Hematopoietic multipotent progenitor cell treated with erythropoietin and hydrocortisone succinate and interleukin-3 and kit ligand, for 17 days (in vitro differentiated cells): ENCODE data around the gene KRT23.
"Not testable (repeated sequence)": the region's sequence is repeated elsewhere in the genome, so short reads cannot be mapped to it uniquely, and the experiment has no call there.

ENCODE experiments used
- DNase-seq: peaks from one replicate; pipeline ENCODE4 v3.0.0-alpha.2; 2015; ENCODE audit warnings: low spot score

Gene KRT23

DNA sequence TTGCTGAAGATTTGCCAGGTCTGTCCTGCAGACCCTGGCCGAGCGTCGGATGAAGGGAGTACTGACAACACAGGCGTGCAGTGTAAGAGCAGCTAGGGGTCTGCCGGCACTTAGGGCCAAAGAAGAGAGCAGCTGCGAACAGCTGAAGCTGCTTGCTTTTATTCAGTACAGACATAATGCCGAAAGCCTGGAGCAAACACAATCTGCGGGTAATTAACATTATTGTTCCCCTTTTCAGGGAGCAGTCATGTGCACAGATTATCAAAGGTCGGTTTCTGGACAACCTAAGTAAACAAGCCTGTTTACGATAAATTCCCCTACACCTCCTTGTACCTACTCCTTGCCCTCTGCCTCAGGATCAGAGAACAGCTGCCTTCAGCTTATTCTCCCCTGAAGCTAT is 12.0 kb upstream of the KRT23 start:
- no peak for DNase-seq

DNA sequence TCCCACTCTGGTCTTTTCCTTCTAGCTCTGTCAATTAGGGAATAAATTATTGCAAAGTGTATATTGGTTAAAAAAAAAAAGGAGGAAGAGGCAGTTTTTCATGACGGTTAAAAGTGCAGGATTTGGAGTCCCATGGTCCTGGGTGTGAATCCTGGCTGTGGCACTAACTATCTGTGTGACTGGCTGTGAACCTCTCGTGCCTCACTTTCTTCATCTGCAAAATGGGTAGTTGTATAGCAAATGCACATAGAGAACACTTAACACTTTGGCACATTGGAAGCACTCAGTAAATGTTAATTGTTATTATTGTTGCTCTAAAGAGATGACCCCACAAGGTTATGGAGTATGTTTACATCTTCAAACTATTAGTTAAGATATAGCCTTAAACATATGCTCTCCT is 10.5 kb upstream of the KRT23 start:
- no peak for DNase-seq

DNA sequence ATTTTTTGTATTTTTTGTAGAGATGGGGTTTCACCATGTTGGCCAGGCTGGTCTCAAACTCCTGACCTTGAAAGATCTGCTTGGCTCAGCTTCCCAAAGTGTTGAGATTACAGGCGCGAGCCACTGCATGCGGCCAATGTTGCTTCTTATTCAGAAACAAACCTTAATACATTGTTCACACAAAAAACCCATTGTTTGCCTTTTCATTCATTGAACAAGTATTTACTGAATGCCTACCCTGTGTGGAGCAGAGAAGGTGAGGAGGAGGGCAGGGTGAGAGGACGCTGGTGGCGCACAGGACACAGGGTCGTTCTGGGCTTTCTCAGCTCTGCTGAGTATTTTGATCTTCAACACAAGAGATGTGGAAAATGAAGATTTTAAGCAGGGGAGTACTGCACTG is 8.0 kb upstream of the KRT23 start:
- no peak for DNase-seq

DNA sequence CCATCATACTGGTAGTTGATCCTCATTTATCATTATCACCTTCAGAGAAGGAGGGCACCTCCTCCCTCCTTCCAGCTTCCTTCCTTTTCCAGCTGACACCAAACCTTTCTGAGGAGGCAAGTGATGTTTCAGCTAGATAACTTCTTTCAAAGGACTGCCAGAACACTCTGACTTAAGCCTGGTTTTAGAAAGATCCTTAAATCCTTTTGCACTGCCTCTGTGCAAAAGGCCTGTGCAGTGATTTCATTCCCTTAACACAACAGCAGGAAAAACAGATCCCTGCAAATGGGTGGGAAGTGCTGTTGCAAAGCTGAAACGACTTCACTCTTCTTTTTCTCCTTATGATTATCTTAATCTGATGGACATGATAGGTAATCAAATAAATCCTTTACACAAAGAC is 7.1 kb upstream of the KRT23 start:
- DNase-seq, result no peak

DNA sequence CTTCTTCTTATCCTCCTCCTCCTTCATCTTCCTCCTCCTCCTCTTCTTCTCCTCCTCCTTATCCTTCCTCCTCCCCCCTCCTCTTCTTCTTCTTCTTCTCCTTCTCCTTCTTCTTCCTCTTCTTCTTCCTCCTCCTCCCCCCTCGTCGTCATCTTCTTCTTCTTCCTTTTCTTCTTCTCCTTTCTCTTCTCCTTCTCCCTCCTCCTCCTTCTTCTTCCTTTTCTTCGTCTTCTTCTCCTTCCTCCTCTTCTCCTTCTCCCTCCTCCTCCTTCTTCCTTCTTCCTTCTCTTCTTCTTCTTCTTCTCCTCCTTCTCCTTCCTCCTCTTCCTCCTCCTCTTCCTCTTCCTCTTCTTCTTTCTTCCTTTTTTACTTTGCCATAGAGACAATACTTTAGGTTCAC is 5.1 kb upstream of the KRT23 start:
- no peak for DNase-seq

DNA sequence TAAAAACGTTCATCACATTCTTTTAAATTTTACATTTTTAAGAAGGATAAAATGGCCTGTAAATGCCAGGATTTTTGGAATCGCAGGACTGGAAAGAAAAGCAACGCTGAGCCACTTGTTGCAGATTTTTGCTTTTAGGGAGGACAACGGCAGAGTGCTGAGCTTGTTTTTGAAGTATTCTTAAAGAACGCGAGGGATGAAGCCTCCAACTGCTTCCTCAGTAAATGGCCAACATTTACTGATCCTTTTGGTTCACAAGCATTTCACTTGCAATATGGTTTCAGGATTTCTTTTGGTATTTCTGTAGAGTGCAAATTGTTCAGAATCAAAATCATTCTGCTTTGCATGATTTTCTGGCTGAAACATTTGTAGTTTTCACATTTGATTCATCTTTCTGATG is 2.8 kb upstream of the KRT23 start:
- no peak for DNase-seq

DNA sequence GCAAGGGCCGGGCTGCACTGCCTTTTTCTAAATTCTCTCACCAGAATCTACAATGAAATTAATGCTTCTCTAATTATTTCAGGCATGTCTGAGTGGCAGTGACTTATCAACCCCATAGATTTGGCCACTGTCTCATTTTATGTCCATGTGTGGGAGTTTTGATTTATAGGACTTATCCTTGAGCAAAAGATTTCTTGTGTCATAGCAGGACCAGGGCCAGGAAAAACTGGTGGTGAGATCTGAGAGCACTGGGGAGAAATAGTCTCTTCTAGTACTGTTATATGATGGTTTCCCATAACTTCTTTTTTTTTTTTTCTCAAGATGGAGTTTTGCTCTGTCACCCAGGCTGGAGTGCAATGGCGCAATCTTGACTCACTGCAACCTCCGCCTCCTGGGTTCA is 1.5 kb upstream of the KRT23 start:
- no peak for DNase-seq

DNA sequence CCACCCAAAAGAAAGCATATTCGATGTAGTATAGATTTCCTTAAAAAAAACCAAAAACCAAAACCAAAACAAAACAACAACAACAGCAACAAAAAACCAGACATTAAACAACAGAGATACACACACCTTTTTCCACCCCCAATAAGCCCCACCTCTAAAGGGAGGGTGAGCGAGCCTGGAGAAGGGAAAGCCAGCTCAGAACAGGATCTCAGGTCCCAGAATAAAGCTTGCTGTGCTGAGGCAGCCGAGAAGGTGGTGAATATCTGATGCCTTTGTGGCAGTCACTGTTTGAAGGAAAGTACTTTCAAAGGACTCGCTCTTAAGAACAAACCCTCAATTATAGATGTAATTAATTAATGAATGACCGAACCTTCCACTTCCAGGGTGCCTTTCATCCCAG is 470 bp downstream of the KRT23 start:
- DNase-seq, result no peak

DNA sequence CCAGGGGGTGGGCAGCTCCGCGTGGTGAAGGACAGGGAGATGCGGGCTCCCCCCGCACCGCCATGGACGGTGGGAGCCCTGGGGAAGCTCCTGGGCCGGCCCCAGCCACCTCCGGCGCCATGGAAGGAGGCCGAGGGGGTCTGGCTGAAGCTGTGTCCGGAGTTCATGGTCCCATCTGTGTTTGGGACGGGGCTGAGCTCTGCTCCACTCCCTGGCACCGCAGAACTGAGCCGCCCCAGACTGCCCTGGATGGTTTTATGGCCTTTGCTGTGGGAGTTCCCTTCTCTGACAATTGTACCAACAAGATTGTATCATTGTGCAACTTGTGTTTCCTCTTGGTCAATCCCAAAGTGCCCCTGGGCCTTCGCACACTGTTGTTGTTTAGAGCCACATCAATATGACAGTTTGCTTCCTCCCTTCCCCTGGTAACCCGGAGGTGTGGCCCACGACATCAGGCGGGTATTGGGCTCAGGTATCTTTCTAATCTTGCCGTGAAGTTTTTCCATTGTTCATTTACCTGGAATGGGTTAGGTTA is 942 bp downstream of the KRT23 start:
- no peak for DNase-seq

DNA sequence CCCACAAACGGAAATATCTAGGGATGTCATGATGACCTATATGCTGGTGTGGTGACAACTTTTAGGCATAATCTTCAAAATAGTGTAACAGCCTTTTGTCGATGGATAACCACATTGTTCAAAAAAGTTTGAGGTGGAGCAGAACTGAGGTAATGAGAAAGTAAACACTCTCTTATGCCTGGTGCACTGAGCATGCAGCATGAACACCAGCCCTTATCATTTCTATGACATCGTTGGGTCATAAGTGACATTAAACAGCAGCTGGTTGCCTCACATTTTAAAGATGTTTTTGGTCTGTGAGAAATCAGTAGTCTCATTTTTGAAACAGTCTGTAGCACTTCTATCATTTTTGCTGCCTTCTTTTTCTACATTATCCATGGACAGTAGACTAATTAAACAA is 1.8 kb downstream of the KRT23 start:
- DNase-seq, result no peak

DNA sequence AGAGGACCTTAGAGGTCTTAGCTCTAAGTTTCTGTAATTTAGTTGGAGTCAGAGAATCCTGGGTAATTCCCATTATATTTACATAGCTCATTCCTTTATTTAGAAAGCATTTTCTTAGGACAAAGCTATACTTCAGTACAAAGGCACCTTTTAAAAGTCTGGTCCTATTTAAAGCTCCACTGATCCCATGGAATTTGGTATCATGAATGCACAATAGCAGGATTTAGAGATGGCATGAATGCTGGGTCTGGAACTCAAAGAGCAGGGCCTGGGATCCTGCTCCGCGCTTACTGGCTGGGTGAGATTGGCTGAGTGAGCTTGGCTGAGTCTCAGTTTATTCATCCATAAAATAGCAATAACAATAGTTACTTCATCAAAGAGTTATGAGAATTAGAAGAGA is 4.8 kb downstream of the KRT23 start:
- no peak for DNase-seq

DNA sequence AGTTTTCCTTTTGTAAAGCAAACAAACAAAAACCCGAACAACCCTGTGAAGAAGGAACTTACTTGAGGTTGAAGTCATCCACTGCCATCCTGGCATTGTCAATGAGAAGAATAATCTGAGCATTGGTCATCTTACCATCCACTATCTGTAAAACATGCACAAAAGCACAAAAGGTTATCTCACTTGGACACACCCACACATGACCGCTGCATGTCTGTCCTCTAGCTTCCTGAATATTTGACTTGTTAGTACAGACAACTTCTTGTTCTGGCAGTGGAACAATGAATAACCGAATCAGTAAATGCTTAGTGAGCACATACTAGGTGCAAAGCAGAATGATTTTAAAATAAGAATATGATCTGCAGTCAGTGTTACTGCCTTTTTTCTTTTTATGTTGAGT is 6.1 kb downstream of the KRT23 start:
- DNase-seq, result no peak

DNA sequence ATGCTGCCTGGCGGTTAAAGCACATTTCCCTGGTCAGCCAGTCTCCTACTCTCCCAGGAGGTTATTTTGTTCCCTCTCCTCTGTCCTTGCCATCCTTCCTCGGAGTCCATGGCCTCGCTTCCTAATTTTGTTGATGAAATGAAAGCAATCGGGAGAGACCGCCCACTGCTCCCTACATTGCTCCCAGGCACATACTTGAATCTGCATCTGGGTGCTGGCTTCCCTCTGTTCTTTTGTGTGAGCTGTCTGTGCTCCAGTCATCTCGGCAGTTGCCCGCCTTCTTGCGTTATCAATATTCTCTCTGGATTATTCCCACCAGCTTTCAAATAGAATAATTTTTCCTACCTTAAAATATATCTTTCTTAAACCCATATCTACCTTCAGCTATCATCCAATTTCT is 11.1 kb downstream of the KRT23 start:
- DNase-seq, result no peak

DNA sequence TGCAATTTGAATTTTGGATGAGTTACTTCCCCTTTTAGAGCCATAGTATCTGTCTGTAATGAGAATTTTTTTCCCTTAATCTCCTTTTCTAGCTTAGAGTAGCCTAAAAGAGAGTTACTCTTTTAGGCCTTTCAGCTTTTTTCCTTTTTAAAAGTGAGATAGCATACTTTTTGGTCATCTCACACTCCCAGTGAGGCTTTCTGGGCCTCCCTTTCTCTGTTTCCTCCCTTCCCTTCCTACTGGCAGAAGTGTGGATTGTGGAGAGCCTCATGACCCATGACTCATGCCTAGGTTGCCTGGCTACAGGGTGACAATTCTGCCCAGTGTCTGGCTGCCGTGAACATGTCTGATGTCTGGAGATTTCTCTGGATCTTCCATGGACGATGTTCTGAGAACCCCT is 15.2 kb downstream of the KRT23 start:
- DNase-seq, result no peak

DNA sequence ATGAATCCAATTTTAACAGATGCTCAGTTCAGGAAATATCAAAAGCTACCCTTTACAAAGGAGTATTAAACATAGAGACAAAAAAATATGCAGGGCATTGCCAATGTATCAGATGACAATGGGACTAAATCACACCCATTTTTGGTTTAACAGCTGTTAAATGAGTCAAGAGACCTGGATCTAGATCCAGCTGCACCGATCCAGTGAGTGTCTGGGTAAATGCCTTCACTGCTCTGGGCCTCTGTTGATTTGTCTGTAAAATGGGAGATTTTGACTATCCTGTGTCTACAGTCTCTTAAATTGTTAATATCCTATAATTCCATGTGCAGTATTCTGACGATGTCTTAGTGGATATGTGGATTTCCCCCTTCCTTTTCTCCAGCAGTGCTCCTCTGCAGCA is 16.4 kb downstream of the KRT23 start:
- DNase-seq, result no peak

DNA sequence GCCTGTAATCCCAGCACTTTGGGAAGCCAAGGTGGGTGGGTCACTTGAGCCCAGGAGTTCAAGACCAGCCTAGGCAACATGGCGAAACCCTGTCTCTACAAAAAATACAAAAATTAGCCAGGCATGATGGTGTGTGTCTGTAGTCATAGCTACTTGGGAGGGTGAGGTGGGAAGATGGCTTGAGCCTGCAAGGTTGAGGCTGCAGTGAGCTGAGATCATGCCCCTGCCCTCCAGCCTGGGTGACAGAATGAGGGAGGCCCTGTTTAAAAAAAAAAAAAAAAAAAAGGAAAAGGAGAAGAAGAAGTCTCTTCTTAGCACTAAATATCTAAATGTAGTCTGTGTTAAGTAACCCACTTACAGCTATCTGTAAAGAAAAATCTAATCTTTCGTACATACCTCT is 20.3 kb downstream of the KRT23 start:
- DNase-seq, result not testable (repeated sequence)

DNA sequence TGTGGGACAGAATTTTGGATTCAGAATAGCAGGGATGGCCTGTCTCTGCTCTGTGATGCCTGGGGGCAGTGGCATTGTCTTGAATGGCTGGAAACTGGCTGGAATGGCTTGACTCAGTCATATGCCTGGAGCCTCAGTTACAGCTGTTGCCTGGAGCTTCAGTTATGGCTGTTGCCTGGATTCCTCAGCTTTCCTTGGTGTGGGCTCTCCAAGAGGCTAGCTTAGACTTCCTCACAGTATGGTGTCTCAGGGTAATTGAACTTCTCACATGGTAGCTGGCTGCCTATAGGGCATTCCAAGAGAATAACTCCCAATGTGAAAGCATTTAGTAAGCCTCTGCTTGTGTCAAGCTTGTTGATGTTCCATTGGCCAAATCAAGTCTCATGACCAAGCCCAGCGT is 21.1 kb downstream of the KRT23 start:
- no peak for DNase-seq

DNA sequence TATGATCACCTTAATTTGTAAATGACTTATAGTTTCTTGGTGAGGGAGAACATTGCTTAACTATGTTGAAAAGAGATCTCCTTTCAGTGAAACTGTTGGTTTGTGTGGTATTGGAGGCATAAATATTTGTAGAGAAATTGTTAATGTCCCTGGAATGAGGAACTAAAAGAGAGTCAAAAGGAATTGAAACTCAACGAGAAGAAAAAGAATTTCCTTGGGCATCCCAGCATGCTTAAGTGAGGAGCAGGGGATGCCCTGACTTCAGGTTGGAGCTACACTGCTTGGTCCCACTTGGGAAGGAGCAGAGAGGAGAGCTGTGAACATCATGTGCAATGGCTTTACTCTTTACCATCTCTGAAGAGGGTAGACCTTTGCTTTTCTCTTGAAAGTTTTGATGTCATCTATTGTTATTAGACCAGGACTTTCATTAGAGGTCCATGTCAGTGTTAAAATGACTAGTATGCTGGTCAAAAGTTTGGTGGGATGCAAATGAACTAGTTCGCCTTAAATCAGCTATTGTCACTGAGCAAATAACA is 21.7 kb downstream of the KRT23 start:
- no peak for DNase-seq

DNA sequence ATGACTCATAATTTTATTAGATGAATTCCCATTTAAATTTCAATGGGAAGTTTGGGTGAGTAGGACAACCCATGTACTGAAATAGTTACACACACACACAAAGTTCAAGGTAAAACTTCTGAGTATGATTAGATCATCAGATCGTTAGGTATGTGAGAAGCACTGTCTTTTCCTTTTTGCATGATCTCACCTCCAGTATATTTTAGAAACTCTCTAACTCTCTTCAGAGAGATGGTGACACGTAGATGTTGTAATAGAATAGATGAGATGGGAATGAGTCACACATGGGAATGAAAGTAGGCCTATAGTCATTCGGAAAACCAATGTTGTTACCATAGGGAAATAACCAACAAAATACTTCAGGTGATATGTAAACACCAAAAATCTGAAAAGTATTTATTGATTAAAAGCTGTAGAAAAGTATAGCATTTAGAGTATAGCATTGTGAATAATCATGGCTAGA is 22.2 kb downstream of the KRT23 start:
- DNase-seq, result no peak

DNA sequence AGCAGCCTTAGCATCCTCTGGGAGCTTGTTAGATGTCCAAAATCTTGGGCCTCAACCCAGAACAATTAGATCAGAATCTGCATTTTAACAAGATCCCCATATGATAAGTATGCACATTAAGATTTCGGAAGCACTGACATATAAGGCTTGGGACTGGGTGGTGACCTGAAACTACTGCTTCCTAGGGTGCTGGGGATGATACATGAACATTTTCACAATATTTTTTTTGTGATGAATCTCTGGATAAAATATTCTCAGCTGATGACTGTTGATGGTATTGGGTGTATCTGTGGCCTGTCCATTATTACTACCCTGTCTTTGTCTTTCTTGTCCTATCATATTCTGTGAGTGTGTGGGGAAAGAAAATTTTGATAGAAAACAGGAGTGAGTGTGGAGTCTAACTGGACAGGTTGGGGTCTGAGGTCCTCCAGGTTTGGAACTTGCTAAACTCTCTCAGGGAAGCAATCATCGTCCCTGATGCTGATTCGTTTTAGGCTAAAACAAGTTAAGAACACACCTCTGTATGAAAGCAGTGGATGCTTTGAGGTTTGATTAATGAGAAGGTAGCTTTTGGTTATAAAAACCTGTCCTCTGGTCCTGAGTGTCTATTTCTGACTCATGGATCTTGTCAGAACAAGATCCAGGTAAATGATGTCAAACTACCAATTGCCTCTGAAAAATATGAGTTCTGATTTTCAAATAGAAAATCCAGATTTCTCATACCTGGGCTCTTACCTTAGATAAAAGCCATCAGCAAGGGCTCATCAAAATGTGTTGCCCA is 23.2 kb downstream of the KRT23 start:
- DNase-seq, result no peak

DNA sequence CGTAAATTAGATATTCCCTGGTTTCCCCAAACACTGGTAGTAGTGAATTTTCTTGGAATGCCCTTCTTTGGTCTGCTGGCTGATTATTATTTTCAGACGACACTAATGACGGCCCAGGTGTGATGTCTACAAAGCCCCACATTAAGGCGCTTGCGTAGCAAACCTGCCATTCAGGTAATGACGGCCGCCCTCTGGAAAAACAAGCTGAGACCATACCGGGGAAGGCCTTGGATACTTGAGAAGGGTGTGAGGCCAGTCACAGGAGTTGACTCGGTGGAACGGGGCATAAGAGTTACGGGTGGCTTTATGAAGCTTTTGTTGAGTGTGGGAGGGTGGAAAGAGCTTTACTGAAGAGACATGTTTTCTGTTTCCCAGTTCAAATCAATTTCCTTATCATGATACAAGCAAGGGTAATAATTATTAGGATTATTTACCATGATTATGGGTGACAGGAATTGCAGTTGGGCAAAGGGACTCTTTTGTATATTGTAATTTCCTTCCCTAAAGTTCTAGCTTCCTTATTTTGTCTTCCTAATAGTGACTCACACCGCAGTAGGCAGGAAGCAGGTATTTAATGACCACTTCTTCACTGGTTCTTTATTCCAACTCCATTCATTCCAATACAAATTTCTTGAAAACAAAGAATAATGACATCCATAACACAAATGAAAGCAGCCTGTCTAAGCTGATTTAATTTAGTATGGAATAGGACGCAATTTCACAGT is 24.8 kb downstream of the KRT23 start:
- DNase-seq, result no peak

DNA sequence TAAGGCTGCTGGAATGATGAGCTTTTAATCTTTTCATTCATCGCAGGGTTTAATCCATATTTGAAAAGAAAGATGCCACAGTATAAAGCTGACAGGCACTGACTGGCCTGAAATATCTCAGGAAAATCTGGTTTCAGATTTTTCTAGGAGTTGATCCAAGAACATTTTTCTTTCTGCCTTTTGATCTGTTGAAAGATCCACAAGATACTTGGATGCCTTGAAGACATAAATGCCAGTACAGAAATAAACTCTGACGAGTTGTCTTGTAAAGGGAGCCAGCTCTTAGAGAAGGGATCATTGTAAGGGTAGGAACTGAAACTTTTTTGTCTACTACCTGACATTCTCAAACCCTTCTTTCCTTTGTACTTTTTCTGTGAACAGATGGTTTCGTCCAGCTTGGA is 27.0 kb downstream of the KRT23 start:
- DNase-seq, result no peak

DNA sequence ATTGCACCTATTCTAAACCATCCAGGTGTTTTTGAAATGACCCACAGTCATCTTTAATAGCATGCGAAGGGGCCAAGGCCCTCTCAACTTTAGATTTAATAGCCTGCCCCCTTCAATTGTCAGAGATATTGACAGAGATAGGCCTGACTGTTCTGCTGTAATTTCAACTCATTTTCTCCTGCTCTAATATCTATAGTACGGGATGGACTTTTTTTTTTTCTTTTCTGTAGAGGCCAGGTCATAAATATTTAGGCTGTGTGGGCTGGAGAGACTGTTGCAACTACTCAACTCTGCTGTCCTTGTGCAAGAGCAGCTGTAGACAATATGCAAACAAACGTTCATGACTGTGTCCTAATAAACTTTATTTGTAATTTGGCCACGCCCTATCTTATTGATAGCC is 27.7 kb downstream of the KRT23 start:
- DNase-seq, result no peak
